Trophoblast cell (in vitro differentiated cells and primary cell): Measurements from ENCODE around the gene KRT6A.

ENCODE experiments used
- DNase-seq, 2 donors: peaks; one replicate each; pipeline ENCODE4 v3.0.0-alpha.2; 2016
- H2AFZ ChIP-seq: 2 replicates; pipeline ENCODE4 v1.6.1; 2013; ENCODE audit warnings: low read length, moderate library complexity, mild to moderate bottlenecking; ENCODE audit not compliant: insufficient read depth, poor library complexity
- H2AK5ac ChIP-seq: 2 replicates; pipeline ENCODE4 v1.6.1; 2013; ENCODE audit warnings: mild to moderate bottlenecking, low read length
- H2BK120ac ChIP-seq: 2 replicates; pipeline ENCODE4 v1.6.1; 2013; ENCODE audit warnings: low read length, mild to moderate bottlenecking, moderate library complexity; ENCODE audit not compliant: insufficient read depth, poor library complexity
- H2BK12ac ChIP-seq: 2 replicates; pipeline ENCODE4 v1.6.1; 2013; ENCODE audit warnings: mild to moderate bottlenecking, low read length, moderate library complexity
- H2BK5ac ChIP-seq: 2 replicates; pipeline ENCODE4 v1.6.1; 2013; ENCODE audit warnings: low read length, low read depth, moderate library complexity, mild to moderate bottlenecking; ENCODE audit not compliant: poor library complexity
- H3K14ac ChIP-seq: 2 replicates; pipeline ENCODE4 v1.6.1; 2013; ENCODE audit warnings: mild to moderate bottlenecking, low read length
- H3K18ac ChIP-seq: 2 replicates; pipeline ENCODE4 v1.6.1; 2013; ENCODE audit warnings: mild to moderate bottlenecking, low read length
- H3K23ac ChIP-seq: 2 replicates; pipeline ENCODE4 v1.6.1; 2013; ENCODE audit warnings: low read length
- H3K27ac ChIP-seq: 2 replicates; pipeline ENCODE4 v1.5.1; 2013; ENCODE audit warnings: low read depth, mild to moderate bottlenecking, inconsistent platforms, low read length, moderate library complexity
- H3K27me3 ChIP-seq: 2 replicates; pipeline ENCODE4 v1.6.1; 2013; ENCODE audit warnings: inconsistent platforms, mild to moderate bottlenecking, low read length, moderate library complexity; ENCODE audit not compliant: insufficient read depth
- H3K36me3 ChIP-seq, 2 experiments: 1 replicate in 1 of 2; 2 replicates in 1 of 2; pipeline ENCODE4 v1.6.1; 2013; ENCODE audit warnings: low read length in 2 of 2, mild to moderate bottlenecking in 2 of 2, moderate library complexity in 1 of 2; ENCODE audit not compliant: insufficient read depth in 2 of 2, control insufficient read depth in 1 of 2
- H3K4ac ChIP-seq: 2 replicates; pipeline ENCODE4 v1.6.1; 2013; ENCODE audit warnings: low read depth, mild to moderate bottlenecking, low read length, moderate library complexity
- H3K4me1 ChIP-seq, 2 experiments: 1 replicate in 1 of 2; 2 replicates in 1 of 2; pipeline ENCODE4 v1.6.1; 2013; ENCODE audit warnings: low read length in 2 of 2, mild to moderate bottlenecking in 2 of 2, moderate library complexity in 1 of 2; ENCODE audit not compliant: insufficient read depth in 2 of 2, control insufficient read depth in 1 of 2
- H3K4me2 ChIP-seq: 2 replicates; pipeline ENCODE4 v1.6.1; 2013; ENCODE audit warnings: inconsistent platforms, mild to moderate bottlenecking, low read length, moderate library complexity
- H3K4me3 ChIP-seq: 2 replicates; pipeline ENCODE4 v1.5.1; 2013; ENCODE audit warnings: mild to moderate bottlenecking, low read depth, low read length, inconsistent platforms
- H3K79me1 ChIP-seq: one replicate; pipeline ENCODE4 v1.6.1; 2013; ENCODE audit warnings: low read length
- H3K79me2 ChIP-seq: 2 replicates; pipeline ENCODE4 v1.6.1; 2013; ENCODE audit warnings: low read length, mild to moderate bottlenecking; ENCODE audit not compliant: control insufficient read depth, insufficient read depth, poor library complexity
- H3K9ac ChIP-seq: 2 replicates; pipeline ENCODE4 v1.6.1; 2013; ENCODE audit warnings: mild to moderate bottlenecking, low read length
- H3K9me3 ChIP-seq: 2 replicates; pipeline ENCODE4 v1.6.1; 2013; ENCODE audit warnings: low read depth, mild to moderate bottlenecking, control low read depth, inconsistent platforms, low read length; ENCODE audit not compliant: insufficient read depth
- H4K12ac ChIP-seq: 2 replicates; pipeline ENCODE4 v1.6.1; 2013; ENCODE audit warnings: low read depth, mild to moderate bottlenecking, low read length, moderate library complexity
- H4K8ac ChIP-seq: 2 replicates; pipeline ENCODE4 v1.6.1; 2013; ENCODE audit warnings: low read depth, mild to moderate bottlenecking, low read length, moderate library complexity
- H4K91ac ChIP-seq: one replicate; pipeline ENCODE4 v1.6.1; 2013; ENCODE audit warnings: low read depth, mild to moderate bottlenecking, low read length, moderate library complexity
- WGBS: extraction: QIAGEN DNeasy Blood & Tissue Kit; methylation state at CpG from one replicate; pipeline ENCODE4 v1.1.7; 2013; ENCODE audit warnings: missing lambda C conversion rate; ENCODE audit not compliant: insufficient read length, insufficient coverage; ENCODE audit errors: extremely low coverage; 5-methylcytosine and 5-hydroxymethylcytosine counted together

KRT6A gene

GRCh38 chr12:52441320-52441911, 51.6 kb downstream of the KRT6A start:
- no peak overlapping the region for H3K9ac ChIP-seq
- WGBS = no CpG with 5 or more reads among the region's 9 CpGs
- no peak overlapping the region for H3K4me3 ChIP-seq

GRCh38 chr12:52440821-52441319, 52.2 kb downstream of the KRT6A start:
- H3K79me1 ChIP-seq = peaks cover 47% of the 10 kb centered on the region
- peak overlapping the region; percentile 24 for H2AK5ac ChIP-seq
- H3K27ac ChIP-seq = peak overlapping the region; percentile 85
- peak overlapping the region; percentile 0 for H4K8ac ChIP-seq
- no peaks in the 10 kb centered on the region for H3K36me3 ChIP-seq
- H2BK12ac ChIP-seq = peak overlapping the region; percentile 0
- H3K14ac ChIP-seq = peak overlapping the region; percentile 29
- H3K4ac ChIP-seq = no peak overlapping the region
- H3K4me2 ChIP-seq = no peak overlapping the region
- peak overlapping the region; percentile 92 for H4K91ac ChIP-seq
- H4K12ac ChIP-seq = no peak overlapping the region
- no peak overlapping the region for H3K9ac ChIP-seq
- peaks cover 30 to 52% of the 10 kb centered on the region in 2 experiments for H3K4me1 ChIP-seq
- DNase-seq = peak; percentile 90 to 95
- H2BK120ac ChIP-seq = peak overlapping the region; percentile 9
- H3K23ac ChIP-seq = no peak overlapping the region
- H3K9me3 ChIP-seq = peaks cover 2% of the 10 kb centered on the region
- H2BK5ac ChIP-seq = peak overlapping the region; percentile 35
- H3K18ac ChIP-seq = no peak overlapping the region
- H3K79me2 ChIP-seq = peaks cover 2% of the 10 kb centered on the region
- H3K4me3 ChIP-seq = no peak overlapping the region
- H2AFZ ChIP-seq = no peak overlapping the region
- WGBS = no CpG with 5 or more reads among the region's 5 CpGs
- no peaks in the 10 kb centered on the region for H3K27me3 ChIP-seq

More at GRCh38 chr12:52441320-52441911, 51.6 kb downstream of the KRT6A start:
- no peak overlapping the region for H2AK5ac ChIP-seq
- peaks cover 2% of the 10 kb centered on the region for H3K79me2 ChIP-seq
- no peak overlapping the region for H3K14ac ChIP-seq
- peaks cover 2% of the 10 kb centered on the region for H3K9me3 ChIP-seq
- no peak overlapping the region for H3K4me2 ChIP-seq
- no peaks in the 10 kb centered on the region for H3K27me3 ChIP-seq
- DNase-seq = peak; percentile 66 to 82
- H3K4me1 ChIP-seq = peaks cover 25 to 47% of the 10 kb centered on the region in 2 experiments
- no peak overlapping the region for H3K18ac ChIP-seq
- no peak overlapping the region for H4K12ac ChIP-seq
- H3K36me3 ChIP-seq = no peaks in the 10 kb centered on the region
- peak overlapping the region; percentile 85 for H3K27ac ChIP-seq
- H3K4ac ChIP-seq = no peak overlapping the region
- H2AFZ ChIP-seq = no peak overlapping the region
- peak overlapping the region; percentile 9 for H2BK120ac ChIP-seq
- H2BK5ac ChIP-seq = peak overlapping the region; percentile 35
- peak overlapping the region; percentile 7 for H4K91ac ChIP-seq
- peaks cover 41% of the 10 kb centered on the region for H3K79me1 ChIP-seq
- H2BK12ac ChIP-seq = no peak overlapping the region
- no peak overlapping the region for H4K8ac ChIP-seq
- no peak overlapping the region for H3K23ac ChIP-seq

GRCh38 chr12:52439845-52440244, 53.2 kb downstream of the KRT6A start:
- Histone ChIP-seq H3K14ac (peak overlapping the region; percentile 65), H3K4ac (peak overlapping the region; percentile 0), H3K27me3 (no peaks in the 10 kb centered on the region), H3K36me3 (no peaks in the 10 kb centered on the region), H3K4me3 (no peak overlapping the region), H3K4me1 (peaks cover 37 to 56% of the 10 kb centered on the region in 2 experiments), H2AFZ (no peak overlapping the region), H3K27ac (peak overlapping the region; percentile 85), H2BK120ac (peak overlapping the region; percentile 82), H4K91ac (peak overlapping the region; percentile 92), H4K8ac (peak overlapping the region; percentile 59), H2BK12ac (peak overlapping the region; percentile 81), H3K4me2 (no peak overlapping the region), H3K79me2 (peaks cover 2% of the 10 kb centered on the region), H3K18ac (peak overlapping the region; percentile 10), H3K9me3 (peaks cover 2% of the 10 kb centered on the region), H2BK5ac (peak overlapping the region; percentile 65), H4K12ac (no peak overlapping the region), H3K9ac (no peak overlapping the region), H2AK5ac (peak overlapping the region; percentile 17), H3K79me1 (peaks cover 48% of the 10 kb centered on the region), H3K23ac (no peak overlapping the region)
- WGBS = no CpG with 5 or more reads among the region's 2 CpGs
- no peak for DNase-seq

DNA sequence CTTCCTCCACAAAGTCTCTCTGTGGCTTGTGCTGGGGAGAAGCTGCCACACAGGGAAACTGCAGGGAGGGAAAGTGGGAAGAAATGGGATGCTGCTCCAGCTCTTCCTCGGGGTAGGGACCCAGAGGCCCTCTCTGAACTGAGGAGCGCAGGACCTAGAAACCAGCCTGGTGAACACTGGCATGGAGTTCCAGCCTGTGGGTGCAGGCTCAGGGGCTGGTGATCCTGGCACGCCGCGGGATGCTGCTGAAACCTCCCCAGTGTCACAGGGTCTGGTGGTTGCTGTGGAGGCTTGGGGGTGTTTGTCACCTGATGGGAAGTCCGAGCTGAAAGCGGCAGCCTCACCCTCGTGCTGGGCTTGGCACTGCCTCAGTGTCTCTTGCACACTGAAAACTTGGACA, 53.6 kb downstream of the KRT6A start:
- peak overlapping the region; percentile 49 for H2AK5ac ChIP-seq
- no peak overlapping the region for H4K8ac ChIP-seq
- no peak overlapping the region for H3K4me2 ChIP-seq
- peak overlapping the region; percentile 92 for H4K91ac ChIP-seq
- no peaks in the 10 kb centered on the region for H3K36me3 ChIP-seq
- no CpG with 5 or more reads among the region's 8 CpGs for WGBS
- peaks cover 2% of the 10 kb centered on the region for H3K9me3 ChIP-seq
- H3K27ac ChIP-seq = no peak overlapping the region
- H3K4me3 ChIP-seq = no peak overlapping the region
- H3K4ac ChIP-seq = no peak overlapping the region
- peak overlapping the region; percentile 65 for H3K14ac ChIP-seq
- peak overlapping the region; percentile 82 for H2BK120ac ChIP-seq
- no peak overlapping the region for H2BK5ac ChIP-seq
- H3K79me1 ChIP-seq = peaks cover 51% of the 10 kb centered on the region
- H3K23ac ChIP-seq = no peak overlapping the region
- H3K9ac ChIP-seq = no peak overlapping the region
- DNase-seq = no peak
- H2BK12ac ChIP-seq = peak overlapping the region; percentile 37
- no peak overlapping the region for H2AFZ ChIP-seq
- H3K18ac ChIP-seq = peak overlapping the region; percentile 12
- H3K27me3 ChIP-seq = no peaks in the 10 kb centered on the region
- H3K79me2 ChIP-seq = peaks cover 2% of the 10 kb centered on the region
- peaks cover 37 to 56% of the 10 kb centered on the region in 2 experiments for H3K4me1 ChIP-seq
- no peak overlapping the region for H4K12ac ChIP-seq
